ENCODE data around the gene PCBP3.

PCBP3 gene

GRCh38 chr21:45630876-45631275, 12.6 kb upstream of the PCBP3 start:
- Histone ChIP-seq H3K9me3 (ENCODE audit: control insufficient read depth, insufficient read depth, low read length) (no peaks in the 10 kb centered on the region), H3K9ac (ENCODE audit: low read depth, low read length) (no peak overlapping the region), H3K4me3 (ENCODE audit: low read depth, low read length) (no peak overlapping the region), H3K4me1 (ENCODE audit: control insufficient read depth, insufficient read depth, low read length) (no peaks in the 10 kb centered on the region), H3K36me3 (ENCODE audit: control insufficient read depth, insufficient read depth, low read length) (no peaks in the 10 kb centered on the region), H3K27me3 (ENCODE audit: control insufficient read depth, insufficient read depth, low read length) (no peaks in the 10 kb centered on the region)

GRCh38 chr21:45631540-45631939, 12.0 kb upstream of the PCBP3 start:
- Histone ChIP-seq H3K9me3 (ENCODE audit: control insufficient read depth, insufficient read depth, low read length) (no peaks in the 10 kb centered on the region), H3K9ac (ENCODE audit: low read depth, low read length) (no peak overlapping the region), H3K36me3 (ENCODE audit: control insufficient read depth, insufficient read depth, low read length) (no peaks in the 10 kb centered on the region), H3K4me1 (ENCODE audit: control insufficient read depth, insufficient read depth, low read length) (no peaks in the 10 kb centered on the region), H3K4me3 (ENCODE audit: low read depth, low read length) (no peak overlapping the region), H3K27me3 (ENCODE audit: control insufficient read depth, insufficient read depth, low read length) (no peaks in the 10 kb centered on the region)

- Histone ChIP-seq H3K4me1 (ENCODE audit: control insufficient read depth, insufficient read depth, low read length) (no peaks in the 10 kb centered on the region), H3K36me3 (ENCODE audit: control insufficient read depth, insufficient read depth, low read length) (no peaks in the 10 kb centered on the region), H3K9ac (ENCODE audit: low read depth, low read length) (no peak overlapping the region), H3K9me3 (ENCODE audit: control insufficient read depth, insufficient read depth, low read length) (no peaks in the 10 kb centered on the region), H3K4me3 (ENCODE audit: low read depth, low read length) (no peak overlapping the region), H3K27me3 (ENCODE audit: control insufficient read depth, insufficient read depth, low read length) (no peaks in the 10 kb centered on the region)
Measured at GRCh38 chr21:45632160-45632559, 11.4 kb upstream of the PCBP3 start.

- H3K4me1 ChIP-seq (ENCODE audit: control insufficient read depth, insufficient read depth, low read length) = no peaks in the 10 kb centered on the region
- H3K36me3 ChIP-seq (ENCODE audit: control insufficient read depth, insufficient read depth, low read length) = no peaks in the 10 kb centered on the region
- H3K9me3 ChIP-seq (ENCODE audit: control insufficient read depth, insufficient read depth, low read length) = no peaks in the 10 kb centered on the region
- H3K4me3 ChIP-seq (ENCODE audit: low read depth, low read length) = no peak overlapping the region
- H3K27me3 ChIP-seq (ENCODE audit: control insufficient read depth, insufficient read depth, low read length) = no peaks in the 10 kb centered on the region
- H3K9ac ChIP-seq (ENCODE audit: low read depth, low read length) = no peak overlapping the region
Measured at GRCh38 chr21:45632637-45633251, 10.8 kb upstream of the PCBP3 start.

- Histone ChIP-seq H3K4me3 (ENCODE audit: low read depth, low read length) (no peak overlapping the region), H3K27me3 (ENCODE audit: control insufficient read depth, insufficient read depth, low read length) (no peaks in the 10 kb centered on the region), H3K9me3 (ENCODE audit: control insufficient read depth, insufficient read depth, low read length) (no peaks in the 10 kb centered on the region), H3K4me1 (ENCODE audit: control insufficient read depth, insufficient read depth, low read length) (no peaks in the 10 kb centered on the region), H3K36me3 (ENCODE audit: control insufficient read depth, insufficient read depth, low read length) (no peaks in the 10 kb centered on the region), H3K9ac (ENCODE audit: low read depth, low read length) (no peak overlapping the region)
Measured at GRCh38 chr21:45634511-45635183, 8.9 kb upstream of the PCBP3 start.

GRCh38 chr21:45635271-45636151, 8.0 kb upstream of the PCBP3 start:
- Histone ChIP-seq H3K27me3 (ENCODE audit: control insufficient read depth, insufficient read depth, low read length) (peaks cover 2% of the 10 kb centered on the region), H3K9ac (ENCODE audit: low read depth, low read length) (no peak overlapping the region), H3K4me1 (ENCODE audit: control insufficient read depth, insufficient read depth, low read length) (no peaks in the 10 kb centered on the region), H3K4me3 (ENCODE audit: low read depth, low read length) (no peak overlapping the region), H3K36me3 (ENCODE audit: control insufficient read depth, insufficient read depth, low read length) (no peaks in the 10 kb centered on the region), H3K9me3 (ENCODE audit: control insufficient read depth, insufficient read depth, low read length) (no peaks in the 10 kb centered on the region)

GRCh38 chr21:45636459-45636858, 7.1 kb upstream of the PCBP3 start:
- H3K9me3 ChIP-seq (ENCODE audit: control insufficient read depth, insufficient read depth, low read length) = no peaks in the 10 kb centered on the region
- no peaks in the 10 kb centered on the region for H3K4me1 ChIP-seq (ENCODE audit: control insufficient read depth, insufficient read depth, low read length)
- peaks cover 6% of the 10 kb centered on the region for H3K27me3 ChIP-seq (ENCODE audit: control insufficient read depth, insufficient read depth, low read length)
- H3K4me3 ChIP-seq (ENCODE audit: low read depth, low read length) = no peak overlapping the region
- no peaks in the 10 kb centered on the region for H3K36me3 ChIP-seq (ENCODE audit: control insufficient read depth, insufficient read depth, low read length)
- no peak overlapping the region for H3K9ac ChIP-seq (ENCODE audit: low read depth, low read length)

- Histone ChIP-seq H3K27me3 (ENCODE audit: control insufficient read depth, insufficient read depth, low read length) (peaks cover 10% of the 10 kb centered on the region), H3K9me3 (ENCODE audit: control insufficient read depth, insufficient read depth, low read length) (no peaks in the 10 kb centered on the region), H3K4me1 (ENCODE audit: control insufficient read depth, insufficient read depth, low read length) (no peaks in the 10 kb centered on the region), H3K36me3 (ENCODE audit: control insufficient read depth, insufficient read depth, low read length) (no peaks in the 10 kb centered on the region), H3K9ac (ENCODE audit: low read depth, low read length) (no peak overlapping the region), H3K4me3 (ENCODE audit: low read depth, low read length) (no peak overlapping the region)
Measured at GRCh38 chr21:45636951-45637646, 6.4 kb upstream of the PCBP3 start.

- H3K4me3 ChIP-seq (ENCODE audit: low read depth, low read length) = no peak overlapping the region
- no peak overlapping the region for H3K9ac ChIP-seq (ENCODE audit: low read depth, low read length)
- peaks cover 10% of the 10 kb centered on the region for H3K27me3 ChIP-seq (ENCODE audit: control insufficient read depth, insufficient read depth, low read length)
- H3K36me3 ChIP-seq (ENCODE audit: control insufficient read depth, insufficient read depth, low read length) = no peaks in the 10 kb centered on the region
- H3K9me3 ChIP-seq (ENCODE audit: control insufficient read depth, insufficient read depth, low read length) = no peaks in the 10 kb centered on the region
- no peaks in the 10 kb centered on the region for H3K4me1 ChIP-seq (ENCODE audit: control insufficient read depth, insufficient read depth, low read length)
Measured at GRCh38 chr21:45637883-45638282, 5.6 kb upstream of the PCBP3 start.

GRCh38 chr21:45638707-45639106, 4.8 kb upstream of the PCBP3 start:
- H3K9me3 ChIP-seq (ENCODE audit: control insufficient read depth, insufficient read depth, low read length) = no peaks in the 10 kb centered on the region
- no peak overlapping the region for H3K4me3 ChIP-seq (ENCODE audit: low read depth, low read length)
- no peak overlapping the region for H3K9ac ChIP-seq (ENCODE audit: low read depth, low read length)
- no peaks in the 10 kb centered on the region for H3K4me1 ChIP-seq (ENCODE audit: control insufficient read depth, insufficient read depth, low read length)
- no peaks in the 10 kb centered on the region for H3K36me3 ChIP-seq (ENCODE audit: control insufficient read depth, insufficient read depth, low read length)
- H3K27me3 ChIP-seq (ENCODE audit: control insufficient read depth, insufficient read depth, low read length) = peaks cover 10% of the 10 kb centered on the region

- H3K27me3 ChIP-seq (ENCODE audit: control insufficient read depth, insufficient read depth, low read length) = peaks cover 12% of the 10 kb centered on the region
- no peaks in the 10 kb centered on the region for H3K4me1 ChIP-seq (ENCODE audit: control insufficient read depth, insufficient read depth, low read length)
- H3K9me3 ChIP-seq (ENCODE audit: control insufficient read depth, insufficient read depth, low read length) = no peaks in the 10 kb centered on the region
- no peak overlapping the region for H3K4me3 ChIP-seq (ENCODE audit: low read depth, low read length)
- H3K9ac ChIP-seq (ENCODE audit: low read depth, low read length) = no peak overlapping the region
- H3K36me3 ChIP-seq (ENCODE audit: control insufficient read depth, insufficient read depth, low read length) = no peaks in the 10 kb centered on the region
Measured at GRCh38 chr21:45639206-45640000, 4.1 kb upstream of the PCBP3 start.

All from iPS-15b (cell line).